CD4-positive, alpha-beta T cell (primary cell): ENCODE measurements around the gene FAM13C. TPM values are rescaled to one million over a fixed set of nuclear protein-coding genes. Genes with fewer than 3 reads are reported as not detected.

Source experiments
- ATAC-seq: fragments of 200-7000 bp; cut with Tn5 transposase; one replicate; pipeline ENCODE4 v1.10.0; 2022; ENCODE audit warnings: mild to moderate bottlenecking; ENCODE audit not compliant: poor library complexity
- CTCF ChIA-PET: fragments of 350-600 bp; sonication (Branson Sonifier 250); formaldehyde crosslinking; loops from one replicate; lab custom pipeline; 2021; ENCODE audit warnings: antibody characterized with exemption, inconsistent platforms; lab: Charles Lee
- POLR2A ChIA-PET: fragments of 350-600 bp; sonication (Branson Sonifier 250); formaldehyde crosslinking; loops from one replicate; lab custom pipeline; 2021; ENCODE audit warnings: antibody characterized with exemption, inconsistent platforms; lab: Charles Lee
- DNase-seq, 14 experiments: peaks; one replicate each; pipeline ENCODE4 v3.0.0-alpha.2; 2013 to 2020; ENCODE audit warnings: mixed read lengths in 2 of 14
- H3K27ac ChIP-seq, 2 donors: one replicate each; pipeline versions ENCODE4 v1.5.1 to v1.7.0; 2013; ENCODE audit warnings: low read length in 2 of 2, low read depth in 1 of 2, mild to moderate bottlenecking in 1 of 2
- H3K27me3 ChIP-seq, 2 experiments: 1 replicate in 1 of 2; 2 replicates in 1 of 2; pipeline versions ENCODE4 v1.6.1 to v1.7.0; 2013; ENCODE audit warnings: low read length in 2 of 2, control low read depth in 1 of 2, mild to moderate bottlenecking in 1 of 2, moderate library complexity in 1 of 2; ENCODE audit not compliant: insufficient read depth in 2 of 2, control insufficient read depth in 1 of 2
- H3K36me3 ChIP-seq: one replicate; pipeline ENCODE4 v1.6.1; 2013; ENCODE audit warnings: low read length, control low read depth; ENCODE audit not compliant: insufficient read depth
- H3K4me1 ChIP-seq: one replicate; pipeline ENCODE4 v1.6.1; 2013; ENCODE audit warnings: low read length, control low read depth; ENCODE audit not compliant: insufficient read depth
- H3K4me3 ChIP-seq: one replicate; pipeline ENCODE4 v1.5.1; 2013; ENCODE audit warnings: mild to moderate bottlenecking, low read length, moderate library complexity
- H3K9me3 ChIP-seq, 2 experiments: 1 replicate in 1 of 2; 2 replicates in 1 of 2; pipeline versions ENCODE4 v1.6.1 to v1.7.0; 2013; ENCODE audit warnings: low read length in 2 of 2, mild to moderate bottlenecking in 2 of 2, control low read depth in 1 of 2, moderate library complexity in 1 of 2; ENCODE audit not compliant: control insufficient read depth in 1 of 2, insufficient read depth in 1 of 2
- H3K27ac Mint-ChIP-seq: one replicate; pipeline ENCODE4 v1.8.0; 2020; ENCODE audit warnings: mixed read lengths
- H3K27me3 Mint-ChIP-seq: one replicate; pipeline ENCODE4 v1.8.0; 2021; ENCODE audit warnings: mixed read lengths
- H3K36me3 Mint-ChIP-seq: one replicate; pipeline ENCODE4 v1.8.0; 2021; ENCODE audit warnings: low read depth, mixed read lengths
- H3K4me1 Mint-ChIP-seq: one replicate; pipeline ENCODE4 v1.8.0; 2021; ENCODE audit warnings: low read depth, mixed read lengths
- H3K4me3 Mint-ChIP-seq: one replicate; pipeline ENCODE4 v1.8.0; 2020; ENCODE audit warnings: mild to moderate bottlenecking, mixed read lengths
- H3K9me3 Mint-ChIP-seq: one replicate; pipeline ENCODE4 v1.8.0; 2020; ENCODE audit warnings: mixed read lengths
- intact Hi-C, 2 experiments: fragments of 100-400 bp; cut with DNase I in 1 of 2; cut with micrococcal nuclease in 1 of 2; formaldehyde crosslinking; loops; one replicate each; pipeline versions ENCODE4 v1.15.1 to v1.9.0; 2023 to 2025; cut with DNase I, micrococcal nuclease
- total RNA-seq, 174 experiments: library from RNA in 2 of 174; stranded (reverse) in 2 of 174; gene quantifications; one replicate each; pipeline ENCODE4 v1.2.3 and lab custom pipeline; 2021 to 2026
- TF ChIP-seq, protein P1 (sequence below): fragments of 200-600 bp; IDR thresholded peaks from one replicate; pipeline ENCODE4 v1.8.0; 2022; ENCODE audit warnings: antibody characterized with exemption, mild to moderate bottlenecking

FAM13C gene
- total RNA-seq, 2 experiments from 2014 or later, result not detected

- Mint-ChIP-seq H3K9me3 (no peaks in the 10 kb centered on the region), H3K4me3 (no peak overlapping the region), H3K27me3 (no peaks in the 10 kb centered on the region), H3K36me3 (no peaks in the 10 kb centered on the region), H3K27ac (no peak overlapping the region), H3K4me1 (no peaks in the 10 kb centered on the region)
- no peaks in the 10 kb centered on the region for H3K9me3 ChIP-seq
- no peak overlapping the region for H3K4me3 ChIP-seq
- H3K27me3 ChIP-seq, result no peaks in the 10 kb centered on the region
- no peaks in the 10 kb centered on the region for H3K36me3 ChIP-seq
- ATAC-seq (no peak), DNase-seq (no peak)
- ChIA-PET POLR2A (no interaction called here), CTCF (no interaction called here)
- TF ChIP-seq, protein P1, sequence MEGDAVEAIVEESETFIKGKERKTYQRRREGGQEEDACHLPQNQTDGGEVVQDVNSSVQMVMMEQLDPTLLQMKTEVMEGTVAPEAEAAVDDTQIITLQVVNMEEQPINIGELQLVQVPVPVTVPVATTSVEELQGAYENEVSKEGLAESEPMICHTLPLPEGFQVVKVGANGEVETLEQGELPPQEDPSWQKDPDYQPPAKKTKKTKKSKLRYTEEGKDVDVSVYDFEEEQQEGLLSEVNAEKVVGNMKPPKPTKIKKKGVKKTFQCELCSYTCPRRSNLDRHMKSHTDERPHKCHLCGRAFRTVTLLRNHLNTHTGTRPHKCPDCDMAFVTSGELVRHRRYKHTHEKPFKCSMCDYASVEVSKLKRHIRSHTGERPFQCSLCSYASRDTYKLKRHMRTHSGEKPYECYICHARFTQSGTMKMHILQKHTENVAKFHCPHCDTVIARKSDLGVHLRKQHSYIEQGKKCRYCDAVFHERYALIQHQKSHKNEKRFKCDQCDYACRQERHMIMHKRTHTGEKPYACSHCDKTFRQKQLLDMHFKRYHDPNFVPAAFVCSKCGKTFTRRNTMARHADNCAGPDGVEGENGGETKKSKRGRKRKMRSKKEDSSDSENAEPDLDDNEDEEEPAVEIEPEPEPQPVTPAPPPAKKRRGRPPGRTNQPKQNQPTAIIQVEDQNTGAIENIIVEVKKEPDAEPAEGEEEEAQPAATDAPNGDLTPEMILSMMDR, result no peak
- intact Hi-C loops, result no loop called here
- no peaks in the 10 kb centered on the region for H3K4me1 ChIP-seq
- no peak overlapping the region for H3K27ac ChIP-seq
Observed at GRCh38 chr10:59382831-59383295, 20.5 kb upstream of the FAM13C start.

GRCh38 chr10:59381687-59382086 lies 19.3 kb upstream of the FAM13C start:
- no peaks in the 10 kb centered on the region for H3K4me1 Mint-ChIP-seq

DNA sequence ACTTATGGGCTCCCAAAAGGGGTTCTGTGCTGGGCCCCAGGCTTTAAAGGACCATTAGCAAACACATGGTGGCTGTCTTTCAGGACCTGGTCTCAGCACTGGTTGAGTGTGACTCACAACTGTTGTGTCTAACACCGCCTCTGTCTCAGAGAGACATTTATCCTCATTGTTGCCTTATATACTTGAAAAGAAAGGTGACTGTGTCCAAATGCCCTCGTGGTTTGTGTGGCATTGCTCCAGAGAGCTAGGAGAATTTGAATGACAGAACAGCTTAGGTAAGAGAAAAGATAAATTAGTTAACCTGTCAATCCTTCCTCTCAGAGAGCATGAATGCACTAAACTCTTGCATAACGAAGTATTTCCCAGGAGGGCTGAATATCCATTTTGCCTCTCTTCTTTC lies 14.5 kb upstream of the FAM13C start:
- Mint-ChIP-seq H3K4me3 (no peak overlapping the region), H3K36me3 (no peaks in the 10 kb centered on the region), H3K27ac (no peak overlapping the region), H3K4me1 (no peaks in the 10 kb centered on the region), H3K27me3 (no peaks in the 10 kb centered on the region), H3K9me3 (no peaks in the 10 kb centered on the region)
- no peak for DNase-seq
- H3K27ac ChIP-seq, result no peak overlapping the region
- H3K4me1 ChIP-seq, result no peaks in the 10 kb centered on the region
- H3K27me3 ChIP-seq, result no peaks in the 10 kb centered on the region
- H3K4me3 ChIP-seq, result no peak overlapping the region
- TF ChIP-seq, protein P1, result no peak
- ATAC-seq, result no peak
- ChIA-PET CTCF (no interaction called here), POLR2A (no interaction called here)
- intact Hi-C loops, result no loop called here
- no peaks in the 10 kb centered on the region for H3K36me3 ChIP-seq
- H3K9me3 ChIP-seq, result no peaks in the 10 kb centered on the region

More at GRCh38 chr10:59381687-59382086, 19.3 kb upstream of the FAM13C start:
- H3K36me3 ChIP-seq, result no peaks in the 10 kb centered on the region
- CTCF ChIA-PET, result no interaction called here
- Mint-ChIP-seq H3K36me3 (no peaks in the 10 kb centered on the region), H3K4me3 (no peak overlapping the region), H3K9me3 (no peaks in the 10 kb centered on the region), H3K27ac (no peak overlapping the region), H3K27me3 (no peaks in the 10 kb centered on the region)
- no peak for ATAC-seq
- no peak for DNase-seq
- no peak overlapping the region for H3K27ac ChIP-seq
- intact Hi-C loops, result no loop called here
- H3K4me1 ChIP-seq, result no peaks in the 10 kb centered on the region
- POLR2A ChIA-PET, result no interaction called here
- no peak overlapping the region for H3K4me3 ChIP-seq
- TF ChIP-seq, protein P1, result no peak
- H3K27me3 ChIP-seq, result no peaks in the 10 kb centered on the region
- H3K9me3 ChIP-seq, result no peaks in the 10 kb centered on the region
